Brain microvascular endothelial cell (primary cell): ENCODE measurements around the gene EIF4E2.

Experiments used
- DNase-seq: peaks from one replicate; pipeline ENCODE4 v3.0.0-alpha.2; 2020
- H3K27ac ChIP-seq: fragments of 250-450 bp; sonication (Bioruptor Pico); 2 replicates; pipeline ENCODE4 v1.5.1; 2020; ENCODE audit warnings: mild to moderate bottlenecking, moderate library complexity
- H3K27me3 ChIP-seq: fragments of 250-450 bp; sonication (Bioruptor Pico); replicated peaks from 2 replicates; pipeline ENCODE4 v1.5.1; 2020; ENCODE audit warnings: mild to moderate bottlenecking
- H3K36me3 ChIP-seq: fragments of 250-450 bp; sonication (Bioruptor Pico); replicated peaks from 2 replicates; pipeline ENCODE4 v1.5.1; 2020; ENCODE audit warnings: mild to moderate bottlenecking
- H3K4me3 ChIP-seq: 2 replicates; pipeline ENCODE4 v1.5.1; 2011; ENCODE audit warnings: low read depth, mild to moderate bottlenecking, control low read depth, low read length, moderate library complexity
- in situ Hi-C: cut with HindIII; loops from 2 replicates; pipeline ENCODE4 v1.10.0; 2017; ENCODE audit warnings: low sequenced_read_pairs, low pct_ligation_motif_present
- TF ChIP-seq, protein P1 (sequence below): IDR thresholded peaks from 2 replicates; pipeline ENCODE4 v1.5.1; 2011; ENCODE audit warnings: low read depth, mild to moderate bottlenecking, moderate library complexity, low read length, control low read depth, inconsistent platforms; ENCODE audit errors: missing control alignments

Gene EIF4E2

DNA sequence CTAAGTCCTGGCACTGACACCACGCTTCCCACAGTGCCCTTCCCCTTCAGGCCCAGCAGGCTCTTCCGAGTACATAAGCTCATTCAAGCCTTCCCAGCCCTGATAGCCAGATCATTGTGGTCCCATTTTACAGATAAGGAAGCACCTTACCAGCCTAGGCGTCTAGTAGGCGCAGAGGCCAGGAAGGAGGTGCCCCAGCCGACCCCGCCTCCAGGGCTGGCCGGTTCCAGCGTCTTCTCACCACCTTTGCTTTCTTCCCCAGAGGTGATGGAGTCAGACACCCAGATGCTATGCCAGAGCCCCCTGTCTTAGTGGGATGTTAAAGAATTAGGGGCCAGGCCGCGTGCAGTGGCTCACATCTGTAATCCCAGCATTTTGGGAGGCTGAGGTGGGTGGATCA, 54.0 kb downstream of the EIF4E2 start:
- no peaks in the 10 kb centered on the region for H3K27me3 ChIP-seq
- H3K27ac ChIP-seq, result no peak overlapping the region
- DNase-seq, result no peak
- no peaks in the 10 kb centered on the region for H3K36me3 ChIP-seq
- H3K4me3 ChIP-seq, result no peak overlapping the region
- in situ Hi-C loops, result no loop called here
- TF ChIP-seq, protein P1, sequence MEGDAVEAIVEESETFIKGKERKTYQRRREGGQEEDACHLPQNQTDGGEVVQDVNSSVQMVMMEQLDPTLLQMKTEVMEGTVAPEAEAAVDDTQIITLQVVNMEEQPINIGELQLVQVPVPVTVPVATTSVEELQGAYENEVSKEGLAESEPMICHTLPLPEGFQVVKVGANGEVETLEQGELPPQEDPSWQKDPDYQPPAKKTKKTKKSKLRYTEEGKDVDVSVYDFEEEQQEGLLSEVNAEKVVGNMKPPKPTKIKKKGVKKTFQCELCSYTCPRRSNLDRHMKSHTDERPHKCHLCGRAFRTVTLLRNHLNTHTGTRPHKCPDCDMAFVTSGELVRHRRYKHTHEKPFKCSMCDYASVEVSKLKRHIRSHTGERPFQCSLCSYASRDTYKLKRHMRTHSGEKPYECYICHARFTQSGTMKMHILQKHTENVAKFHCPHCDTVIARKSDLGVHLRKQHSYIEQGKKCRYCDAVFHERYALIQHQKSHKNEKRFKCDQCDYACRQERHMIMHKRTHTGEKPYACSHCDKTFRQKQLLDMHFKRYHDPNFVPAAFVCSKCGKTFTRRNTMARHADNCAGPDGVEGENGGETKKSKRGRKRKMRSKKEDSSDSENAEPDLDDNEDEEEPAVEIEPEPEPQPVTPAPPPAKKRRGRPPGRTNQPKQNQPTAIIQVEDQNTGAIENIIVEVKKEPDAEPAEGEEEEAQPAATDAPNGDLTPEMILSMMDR, result no peak

DNA sequence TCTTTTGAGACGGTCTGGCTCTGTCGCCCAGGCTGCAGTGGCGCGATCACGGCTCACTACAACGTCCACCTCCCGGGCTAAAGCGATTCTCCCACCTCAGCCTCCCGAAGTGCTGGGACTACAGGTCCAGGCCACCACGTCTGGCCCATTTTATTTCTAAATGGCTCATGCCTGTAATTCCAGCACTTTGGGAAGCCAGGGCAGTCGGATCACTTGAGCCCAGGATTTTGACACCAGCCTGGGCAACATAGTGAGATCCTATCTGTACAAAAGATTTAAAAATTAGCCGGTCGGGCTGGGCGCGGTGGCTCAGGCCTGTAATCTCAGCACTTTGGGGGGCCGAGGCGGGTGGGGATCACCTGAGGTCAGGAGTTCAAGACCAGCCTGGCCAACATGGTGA, 56.5 kb downstream of the EIF4E2 start:
- in situ Hi-C loops, result no loop called here
- no peak overlapping the region for H3K27ac ChIP-seq
- no peaks in the 10 kb centered on the region for H3K36me3 ChIP-seq
- TF ChIP-seq, protein P1, result no peak
- no peaks in the 10 kb centered on the region for H3K27me3 ChIP-seq
- no peak for DNase-seq
- H3K4me3 ChIP-seq, result no peak overlapping the region

DNA sequence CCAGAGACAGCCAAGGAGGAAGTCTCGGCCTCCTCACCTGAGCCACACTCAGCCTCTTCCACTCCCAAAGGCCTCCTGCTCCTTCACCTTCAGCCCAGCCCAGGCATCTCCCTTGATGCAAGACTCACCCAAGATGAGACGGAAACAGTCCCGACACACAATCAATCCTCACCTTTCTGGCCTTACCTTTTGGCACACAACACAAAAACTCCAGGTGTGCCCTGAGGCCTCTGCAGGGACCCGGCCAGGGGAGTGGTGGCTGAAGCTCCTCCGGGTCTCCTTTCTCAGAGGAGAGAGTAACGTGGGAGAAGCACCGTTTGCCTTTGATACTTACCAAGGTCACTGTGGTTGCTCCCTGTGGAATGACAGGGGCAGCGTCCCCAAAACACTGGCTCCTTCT, 59.1 kb downstream of the EIF4E2 start:
- no peaks in the 10 kb centered on the region for H3K27me3 ChIP-seq
- H3K27ac ChIP-seq, result no peak overlapping the region
- no peak for DNase-seq
- TF ChIP-seq, protein P1, result no peak
- in situ Hi-C loops, result no loop called here
- no peak overlapping the region for H3K4me3 ChIP-seq
- H3K36me3 ChIP-seq, result no peaks in the 10 kb centered on the region

DNA sequence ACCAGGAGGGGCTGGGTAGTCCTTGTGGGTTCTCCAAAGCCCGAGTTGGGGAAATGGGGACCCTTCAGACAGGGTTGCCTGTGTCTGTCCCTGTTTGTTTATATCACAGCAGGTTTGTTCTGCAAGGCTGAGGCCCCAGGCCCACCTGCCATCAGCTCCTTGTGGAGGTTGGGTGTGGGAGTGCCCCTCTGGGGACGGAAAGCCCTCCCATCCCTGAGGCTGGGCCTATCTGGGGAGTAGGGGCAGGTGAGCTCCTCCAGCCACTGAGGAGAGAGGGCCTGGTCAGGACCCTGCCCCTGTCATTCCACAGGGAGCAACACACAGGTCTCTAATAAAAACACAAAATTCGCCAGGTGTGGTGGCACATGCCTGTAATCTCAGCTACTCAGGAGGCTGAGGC, 59.6 kb downstream of the EIF4E2 start:
- DNase-seq, result no peak
- Histone ChIP-seq H3K27me3 (no peaks in the 10 kb centered on the region), H3K4me3 (no peak overlapping the region), H3K36me3 (no peaks in the 10 kb centered on the region), H3K27ac (no peak overlapping the region)
- TF ChIP-seq, protein P1, result no peak
- in situ Hi-C loops, result no loop called here

DNA sequence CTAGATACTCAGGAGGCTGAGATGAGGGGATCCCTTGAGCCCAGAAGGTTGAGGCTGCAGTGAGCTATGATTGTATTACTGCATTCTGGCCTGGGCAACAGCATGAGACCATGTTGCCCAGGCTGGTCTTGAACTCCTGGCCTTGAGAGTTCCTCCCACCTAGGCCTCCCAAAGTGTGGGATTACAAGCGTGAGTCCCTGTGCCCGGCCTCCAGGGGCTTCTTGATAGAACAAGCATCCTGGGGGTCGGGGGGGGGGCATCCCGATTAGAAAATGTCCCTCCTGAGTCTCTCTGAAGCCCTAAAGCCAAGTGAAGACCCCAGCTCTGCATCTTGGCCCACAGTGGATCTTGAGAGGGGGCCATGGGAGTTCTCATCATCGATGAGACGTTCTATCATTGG, 60.6 kb downstream of the EIF4E2 start:
- Histone ChIP-seq H3K36me3 (no peaks in the 10 kb centered on the region), H3K27me3 (no peaks in the 10 kb centered on the region), H3K27ac (no peak overlapping the region), H3K4me3 (no peak overlapping the region)
- no peak for DNase-seq
- in situ Hi-C loops, result no loop called here
- TF ChIP-seq, protein P1, result no peak

DNA sequence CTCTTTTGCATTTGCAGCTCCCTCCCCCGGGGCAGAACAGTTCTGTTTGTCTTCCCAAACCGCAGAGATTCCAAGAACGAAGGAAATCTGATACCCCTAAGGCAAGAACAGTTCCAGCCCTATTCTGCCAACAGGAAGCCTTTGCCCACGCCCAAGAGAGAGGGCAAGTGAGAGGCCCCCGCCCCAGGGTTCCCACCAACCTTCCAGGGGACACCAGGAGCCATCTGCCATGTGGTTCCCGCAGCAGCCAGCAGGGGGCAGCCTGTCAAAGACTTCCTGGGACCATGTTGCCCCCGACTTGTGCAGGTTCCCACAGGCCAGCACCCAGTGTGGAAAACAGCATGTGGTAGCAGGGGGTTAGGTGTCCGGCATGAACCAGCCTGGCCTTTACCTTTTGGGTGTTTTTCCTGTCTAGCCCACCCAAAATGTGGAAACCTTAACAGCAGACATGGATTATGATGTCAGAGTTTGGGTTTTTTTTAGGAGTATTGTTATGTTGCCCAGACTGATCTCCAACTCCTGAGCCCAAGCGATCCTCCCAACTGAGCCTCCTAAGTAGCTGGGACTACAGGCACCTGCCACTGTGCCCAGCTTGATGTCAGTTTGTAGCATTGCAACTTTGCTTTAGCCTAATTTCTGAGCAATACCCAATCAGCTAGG, 61.2 kb downstream of the EIF4E2 start:
- H3K27me3 ChIP-seq, result no peaks in the 10 kb centered on the region
- no peaks in the 10 kb centered on the region for H3K36me3 ChIP-seq
- TF ChIP-seq, protein P1, result peak; percentile 93
- peak; percentile 54 for DNase-seq
- in situ Hi-C loops, result no loop called here
- H3K4me3 ChIP-seq, result no peak overlapping the region
- H3K27ac ChIP-seq, result no peak overlapping the region
